ENCODE measurements around the gene VARS1.
A peak's percentile ranks its signal among the peaks of the same experiment; 100 is the strongest.
"Not testable (repeated sequence)": the region's sequence is repeated elsewhere in the genome, so short reads cannot be mapped to it uniquely, and the experiment has no call there.

VARS1 gene

GRCh38 chr6:31805939-31806469, 10.5 kb upstream of the VARS1 start:
- Histone ChIP-seq H3K36me3 (peaks cover 46% of the 10 kb centered on the region), H3K27me3 (ENCODE audit: insufficient read depth, low read depth, severe bottlenecking) (no peaks in the 10 kb centered on the region), H3K27ac (peak overlapping the region; percentile 87), H3K4me3 (ENCODE audit: low read depth, low read length) (peak overlapping the region; percentile 83), H3K9me3 (ENCODE audit: severe bottlenecking) (peaks cover 13% of the 10 kb centered on the region)
- DNase-seq: no peak
- no peak for TF ChIP-seq CTCF (IDR thresholded peaks at IDR 0.05; ENCODE audit: low read depth, low read length)

- not testable (repeated sequence) for H3K27me3 ChIP-seq (ENCODE audit: insufficient read depth, low read depth, severe bottlenecking); H3K4me3 ChIP-seq (ENCODE audit: low read depth, low read length); DNase-seq; H3K27ac ChIP-seq; H3K9me3 ChIP-seq (ENCODE audit: severe bottlenecking)
- H3K36me3 ChIP-seq: peaks cover 90% of the 10 kb centered on the region
Observed at GRCh38 chr6:31801031-31801927, 5.7 kb upstream of the VARS1 start.

GRCh38 chr6:31799781-31800180, 4.2 kb upstream of the VARS1 start:
- no peaks in the 10 kb centered on the region for H3K9me3 ChIP-seq (ENCODE audit: severe bottlenecking)
- no peak for TF ChIP-seq CTCF (IDR thresholded peaks at IDR 0.05; ENCODE audit: low read depth, low read length)
- no peaks in the 10 kb centered on the region for H3K27me3 ChIP-seq (ENCODE audit: insufficient read depth, low read depth, severe bottlenecking)
- no peak for DNase-seq
- no peak overlapping the region for H3K27ac ChIP-seq
- H3K4me3 ChIP-seq (ENCODE audit: low read depth, low read length): no peak overlapping the region
- H3K36me3 ChIP-seq: peaks cover 79% of the 10 kb centered on the region

GRCh38 chr6:31797588-31797987, 2.0 kb upstream of the VARS1 start:
- H3K9me3 ChIP-seq (ENCODE audit: severe bottlenecking): no peaks in the 10 kb centered on the region
- H3K27ac ChIP-seq: peak overlapping the region; percentile 93; the same call in 1 of the 2 replicates
- TF ChIP-seq CTCF (IDR thresholded peaks at IDR 0.05; ENCODE audit: low read depth, low read length): no peak
- H3K36me3 ChIP-seq: peaks cover 68% of the 10 kb centered on the region
- H3K4me3 ChIP-seq (ENCODE audit: low read depth, low read length): no peak overlapping the region
- H3K27me3 ChIP-seq (ENCODE audit: insufficient read depth, low read depth, severe bottlenecking): no peaks in the 10 kb centered on the region
- no peak for DNase-seq

GRCh38 chr6:31796993-31797385, 1.4 kb upstream of the VARS1 start:
- no peak for DNase-seq
- Histone ChIP-seq H3K27me3 (ENCODE audit: insufficient read depth, low read depth, severe bottlenecking) (no peaks in the 10 kb centered on the region), H3K36me3 (peaks cover 68% of the 10 kb centered on the region), H3K27ac (peak overlapping the region; percentile 93; the same call in 1 of the 2 replicates), H3K4me3 (ENCODE audit: low read depth, low read length) (no peak overlapping the region), H3K9me3 (ENCODE audit: severe bottlenecking) (no peaks in the 10 kb centered on the region)
- no peak for TF ChIP-seq CTCF (IDR thresholded peaks at IDR 0.05; ENCODE audit: low read depth, low read length)

- TF ChIP-seq CTCF (IDR thresholded peaks at IDR 0.05; ENCODE audit: low read depth, low read length): no peak
- H3K4me3 ChIP-seq (ENCODE audit: low read depth, low read length): peak overlapping the region; percentile 96
- H3K27ac ChIP-seq: peak overlapping the region; percentile 93
- H3K36me3 ChIP-seq: peaks cover 68% of the 10 kb centered on the region
- H3K27me3 ChIP-seq (ENCODE audit: insufficient read depth, low read depth, severe bottlenecking): no peaks in the 10 kb centered on the region
- no peaks in the 10 kb centered on the region for H3K9me3 ChIP-seq (ENCODE audit: severe bottlenecking)
- no peak for DNase-seq
Observed at GRCh38 chr6:31794866-31795615, 511 bp downstream of the VARS1 start.

Data from WERI-Rb-1 (cell line).